Tibial artery (tissue), 4 donors: ENCODE results near the gene HNF4A.

Source experiments
- DNase-seq, 2 donors: peaks; one replicate each; pipeline ENCODE4 v3.0.0-alpha.2; 2019
- H3K27ac ChIP-seq, 2 donors: fragments of 200-600 bp; sonication (generic) in 1 of 2; 1 replicate in 1 of 2; 2 replicates in 1 of 2; pipeline ENCODE4 v1.5.1; 2018 to 2019; ENCODE audit warnings: mild to moderate bottlenecking in 1 of 2
- H3K27me3 ChIP-seq, 2 donors: fragments of 200-600 bp; sonication (generic) in 1 of 2; one replicate each; pipeline versions ENCODE4 v1.5.1 to v1.6.0; 2016 to 2019
- H3K36me3 ChIP-seq, 3 donors: fragments of 200-600 bp; sonication (generic) in 2 of 3; one replicate each; pipeline ENCODE4 v1.5.1; 2016 to 2019; ENCODE audit warnings: mild to moderate bottlenecking in 2 of 3
- H3K4me1 ChIP-seq, 4 donors: fragments of 200-600 bp; sonication (generic) in 2 of 4; 1 replicate in 3 of 4; 2 replicates in 1 of 4; pipeline ENCODE4 v1.5.1; 2016 to 2019
- H3K4me3 ChIP-seq, 2 donors: fragments of 200-600 bp; sonication (generic) in 1 of 2; 1 replicate in 1 of 2; 2 replicates in 1 of 2; pipeline ENCODE4 v1.5.1; 2018 to 2019; ENCODE audit warnings: mild to moderate bottlenecking in 2 of 2
- H3K9me3 ChIP-seq, 3 donors: fragments of 200-600 bp; sonication (generic) in 1 of 3; one replicate each; pipeline ENCODE4 v1.5.1; 2016 to 2019
- CTCF ChIP-seq, 2 experiments: fragments of 200-600 bp in 1 of 2; fragments of 450-650 bp in 1 of 2; IDR thresholded peaks; one replicate each; pipeline ENCODE4 v1.5.1; 2017 to 2019; ENCODE audit warnings: antibody characterized with exemption in 2 of 2, mild to moderate bottlenecking in 1 of 2, moderate library complexity in 1 of 2
- intact Hi-C: fragments of 100-400 bp; cut with DNase I; formaldehyde crosslinking; loops from one replicate; pipeline ENCODE4 v1.15.0; 2023; ENCODE audit warnings: low total_unique reads

HNF4A gene

GRCh38 chr20:44411020-44411756, 55.7 kb downstream of the HNF4A start:
- Histone ChIP-seq H3K4me3 (no peak overlapping the region), H3K27ac (no peak overlapping the region), H3K4me1 (no peaks in the 10 kb centered on the region), H3K27me3 (peaks cover 0 to 18% of the 10 kb centered on the region in 2 donors), H3K36me3 (no peaks in the 10 kb centered on the region), H3K9me3 (no peaks in the 10 kb centered on the region)
- no peak for DNase-seq
- TF ChIP-seq CTCF (IDR thresholded peaks at IDR 0.05), result no peak
- intact Hi-C loops, result no loop called here

- Histone ChIP-seq H3K9me3 (no peaks in the 10 kb centered on the region), H3K27ac (no peak overlapping the region), H3K4me3 (no peak overlapping the region), H3K36me3 (no peaks in the 10 kb centered on the region), H3K27me3 (peaks cover 0 to 18% of the 10 kb centered on the region in 2 donors), H3K4me1 (no peaks in the 10 kb centered on the region)
- DNase-seq, result no peak
- no peak for TF ChIP-seq CTCF (IDR thresholded peaks at IDR 0.05)
- intact Hi-C loops, result no loop called here
Measured at GRCh38 chr20:44411757-44412401, 56.4 kb downstream of the HNF4A start.

DNA sequence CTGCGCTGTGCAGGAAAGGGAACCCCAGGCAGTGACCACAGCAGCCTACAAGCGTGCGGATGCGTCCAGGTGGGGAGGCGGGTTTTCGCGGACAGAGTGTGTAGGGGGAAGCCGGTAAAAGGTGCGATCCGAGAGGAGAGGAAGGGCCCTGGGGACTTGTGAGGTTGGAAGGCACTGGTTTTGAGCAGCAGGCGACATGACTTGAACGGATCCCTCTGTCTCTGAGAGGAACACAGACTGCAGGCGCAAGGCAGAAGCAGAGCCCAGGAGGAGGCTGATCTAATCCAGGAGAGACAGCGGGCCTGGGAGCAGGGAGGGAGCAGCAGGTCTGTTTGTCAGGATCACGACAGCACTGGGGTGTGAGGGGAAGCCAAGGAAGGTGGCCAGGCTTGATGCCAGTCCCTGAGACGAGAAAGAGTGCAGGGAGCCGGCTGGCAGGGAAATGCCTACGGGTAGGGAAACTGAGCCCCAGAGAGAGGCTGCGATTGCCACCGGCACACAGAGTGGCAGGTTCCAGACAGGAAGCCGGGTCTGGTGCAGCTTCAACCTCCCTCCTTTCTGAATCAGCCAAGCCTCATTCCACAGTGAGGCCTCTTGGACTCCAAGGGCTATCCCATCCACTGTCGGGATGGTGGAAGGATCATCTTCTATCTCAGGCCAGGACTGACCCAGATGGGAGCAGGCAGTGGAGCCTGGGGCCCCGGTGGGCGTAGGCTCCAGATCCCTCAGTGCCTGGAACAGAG, 57.1 kb downstream of the HNF4A start:
- H3K4me1 ChIP-seq, result no peaks in the 10 kb centered on the region
- no peak for DNase-seq
- intact Hi-C loops, result no loop called here
- peaks cover 0 to 18% of the 10 kb centered on the region in 2 donors for H3K27me3 ChIP-seq
- no peak for TF ChIP-seq CTCF (IDR thresholded peaks at IDR 0.05)
- H3K36me3 ChIP-seq, result no peaks in the 10 kb centered on the region
- H3K27ac ChIP-seq, result no peak overlapping the region
- H3K9me3 ChIP-seq, result no peaks in the 10 kb centered on the region
- no peak overlapping the region for H3K4me3 ChIP-seq

DNA sequence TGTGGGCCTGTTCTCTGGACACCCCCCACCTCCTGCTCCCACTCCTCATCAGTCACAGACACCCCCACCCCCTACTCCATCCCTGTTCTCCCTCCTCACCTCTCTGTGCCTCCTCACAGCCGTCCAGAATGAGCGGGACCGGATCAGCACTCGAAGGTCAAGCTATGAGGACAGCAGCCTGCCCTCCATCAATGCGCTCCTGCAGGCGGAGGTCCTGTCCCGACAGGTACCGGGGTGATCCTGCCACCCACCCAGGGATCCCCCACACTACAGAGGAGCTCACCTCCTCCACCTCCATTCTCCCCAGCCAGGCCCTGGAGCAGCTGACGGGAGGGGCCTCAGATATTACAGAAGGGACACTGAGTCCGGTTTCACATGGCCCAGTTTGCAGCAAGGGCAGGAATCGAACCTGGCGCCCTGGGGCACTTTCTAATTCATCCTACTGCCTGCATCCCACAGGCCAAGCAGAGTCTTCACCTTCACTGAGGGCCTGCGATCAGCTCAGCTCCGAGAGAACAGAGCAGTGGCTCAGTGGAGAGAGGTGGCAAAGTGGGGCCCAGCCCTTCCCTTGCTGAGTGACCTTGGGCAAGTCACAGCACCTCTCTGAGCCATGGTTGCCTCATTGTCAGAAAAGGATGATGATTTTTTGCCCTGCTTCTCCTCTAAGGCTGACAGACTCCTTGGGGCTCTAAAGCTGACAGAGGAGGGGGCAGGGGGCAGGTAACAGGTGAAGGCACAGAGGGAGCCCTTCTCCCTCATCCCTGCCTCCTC, 58.3 kb downstream of the HNF4A start:
- Histone ChIP-seq H3K27ac (no peak overlapping the region), H3K9me3 (no peaks in the 10 kb centered on the region), H3K4me1 (no peaks in the 10 kb centered on the region), H3K36me3 (no peaks in the 10 kb centered on the region), H3K4me3 (no peak overlapping the region), H3K27me3 (peaks cover 0 to 18% of the 10 kb centered on the region in 2 donors)
- intact Hi-C loops, result no loop called here
- TF ChIP-seq CTCF (IDR thresholded peaks at IDR 0.05), result no peak
- no peak for DNase-seq

DNA sequence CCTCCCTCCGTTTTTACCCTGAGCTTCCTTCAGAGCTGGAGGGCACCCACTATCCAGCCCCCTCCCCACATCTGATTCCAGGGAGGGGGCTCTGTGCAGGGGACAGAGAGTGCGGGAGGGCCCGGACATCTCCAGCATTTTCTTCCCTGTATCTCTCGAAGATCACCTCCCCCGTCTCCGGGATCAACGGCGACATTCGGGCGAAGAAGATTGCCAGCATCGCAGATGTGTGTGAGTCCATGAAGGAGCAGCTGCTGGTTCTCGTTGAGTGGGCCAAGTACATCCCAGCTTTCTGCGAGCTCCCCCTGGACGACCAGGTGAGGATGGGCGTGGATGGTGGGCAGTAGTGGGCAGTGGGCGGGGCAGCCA, 58.8 kb downstream of the HNF4A start:
- Histone ChIP-seq H3K4me3 (no peak overlapping the region), H3K36me3 (no peaks in the 10 kb centered on the region), H3K27me3 (peaks cover 0 to 20% of the 10 kb centered on the region in 2 donors), H3K4me1 (no peaks in the 10 kb centered on the region), H3K9me3 (no peaks in the 10 kb centered on the region), H3K27ac (no peak overlapping the region)
- intact Hi-C loops, result no loop called here
- DNase-seq, result no peak
- no peak for TF ChIP-seq CTCF (IDR thresholded peaks at IDR 0.05)
